Measurements from ENCODE around the gene RAB5A. TPM values are rescaled to one million over a fixed set of nuclear protein-coding genes. Genes with fewer than 3 reads are reported as not detected.
"Not testable (repeated sequence)": the region's sequence is repeated elsewhere in the genome, so short reads cannot be mapped to it uniquely, and the experiment has no call there.

RAB5A gene
- total RNA-seq, 1 experiment from 2014 or later, result 34.4 TPM

DNA sequence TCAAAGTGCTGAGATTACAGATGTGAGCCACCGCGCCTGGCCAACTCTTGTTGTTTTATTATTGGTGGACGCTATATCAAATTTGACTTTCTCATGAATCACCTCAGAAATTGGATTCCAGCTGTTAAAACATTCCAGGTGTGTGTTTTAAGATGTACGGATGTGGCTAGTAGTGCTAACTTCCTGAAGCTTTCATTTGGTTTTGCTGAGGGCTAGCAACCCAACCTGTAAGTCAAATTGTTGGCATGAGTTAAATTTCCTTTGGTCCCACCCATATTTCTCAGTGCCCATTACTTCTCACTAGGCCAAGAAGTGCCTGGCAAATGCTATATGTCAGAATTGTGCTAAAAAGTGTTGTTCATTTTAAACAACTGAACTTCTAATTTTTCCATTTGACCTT lies 80.2 kb downstream of the RAB5A start:
- Histone ChIP-seq H3K27me3 (ENCODE audit: control insufficient read depth, insufficient read depth, low read length) (no peaks in the 10 kb centered on the region), H3K36me3 (replicated peaks; ENCODE audit: control insufficient read depth, insufficient read depth, low read length) (no peaks in the 10 kb centered on the region), H3K4me3 (ENCODE audit: insufficient read depth, low read depth, low read length) (no peak overlapping the region)
- DNase-seq, result no peak

DNA sequence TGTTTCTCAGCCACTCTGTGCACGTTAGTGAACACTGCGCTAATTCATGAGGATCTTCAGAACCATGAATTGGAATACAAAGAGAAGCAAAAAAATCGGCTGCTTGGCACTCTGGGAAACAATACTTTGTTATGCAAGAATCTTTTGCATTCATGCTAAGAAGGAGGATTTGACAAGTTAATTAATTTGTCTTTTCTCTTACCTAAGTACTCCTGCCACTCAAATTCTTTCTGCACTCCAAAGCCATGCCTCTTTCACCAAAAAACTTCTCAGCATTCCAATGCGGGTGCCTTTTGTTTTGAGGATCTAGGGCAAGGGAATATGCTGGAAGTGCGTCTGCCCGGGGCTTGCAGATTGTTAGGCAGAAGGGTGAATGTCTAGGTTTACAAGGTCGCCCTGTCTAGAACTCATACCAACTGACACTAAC lies 82.0 kb downstream of the RAB5A start:
- Histone ChIP-seq H3K4me3 (ENCODE audit: insufficient read depth, low read depth, low read length) (no peak overlapping the region), H3K36me3 (replicated peaks; ENCODE audit: control insufficient read depth, insufficient read depth, low read length) (no peaks in the 10 kb centered on the region), H3K27me3 (ENCODE audit: control insufficient read depth, insufficient read depth, low read length) (no peaks in the 10 kb centered on the region)
- no peak for DNase-seq

DNA sequence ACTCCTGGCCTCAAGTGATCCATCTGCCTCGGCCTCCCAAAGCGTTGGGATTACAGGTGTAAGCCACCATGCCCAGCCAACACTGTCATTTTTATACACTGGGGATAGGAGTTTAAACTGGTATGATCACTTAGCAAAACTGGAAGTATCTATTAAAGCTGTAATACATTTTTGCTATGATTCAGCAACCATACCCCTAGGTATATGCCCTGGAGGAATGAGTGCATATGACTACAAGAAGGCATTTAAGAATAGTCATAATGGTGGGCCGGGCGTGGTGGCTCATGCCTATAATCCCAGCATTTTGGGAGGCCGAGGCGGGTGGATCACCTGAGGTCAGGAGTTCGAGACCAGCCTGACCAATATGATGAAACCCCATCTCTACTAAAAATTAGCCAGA lies 85.0 kb downstream of the RAB5A start:
- DNase-seq; H3K36me3 ChIP-seq (replicated peaks; ENCODE audit: control insufficient read depth, insufficient read depth, low read length); H3K27me3 ChIP-seq (ENCODE audit: control insufficient read depth, insufficient read depth, low read length); H3K4me3 ChIP-seq (ENCODE audit: insufficient read depth, low read depth, low read length): not testable (repeated sequence)

Other genes starting within 250 kb of the RAB5A start
- 0.17 and 0.22 TPM in 2 replicates for gene EFHB, start 12.9 kb upstream of the RAB5A start, total RNA-seq (2014; rRNA removed; shearing (Covaris generic))
- not detected in 2 replicates for gene PP2D1, start 65.2 kb downstream of the RAB5A start, total RNA-seq (2014; rRNA removed; shearing (Covaris generic))
- 0.31 and 0.78 TPM in 2 replicates for gene KAT2B, start 93.3 kb downstream of the RAB5A start, total RNA-seq (2014; rRNA removed; shearing (Covaris generic))
- 20.7 and 21.6 TPM in 2 replicates for gene SGO1, start 239.1 kb downstream of the RAB5A start, total RNA-seq (2014; rRNA removed; shearing (Covaris generic))

Measured in H7 (cell line).